Astrocyte (in vitro differentiated cells and primary cell): Measurements from ENCODE around the gene HOXC9. TPM values are rescaled to one million over a fixed set of nuclear protein-coding genes. Genes with fewer than 3 reads are reported as not detected.

Experiments used
- DNase-seq: peaks from one replicate; pipeline ENCODE4 v3.0.0-alpha.2; 2010; ENCODE audit warnings: low read depth
- FAIRE-seq: peaks from 2 replicates; lab custom pipeline; 2011; peaks lifted over from hg19 to GRCh38; lab: Jason Lieb, UNC
- H2AFZ ChIP-seq: 2 replicates; pipeline ENCODE4 v1.6.0; 2012; ENCODE audit warnings: low read depth, low read length, inconsistent platforms
- H3K27ac ChIP-seq: 2 replicates; pipeline ENCODE4 v1.5.1; 2011; ENCODE audit warnings: low read depth, low read length, inconsistent platforms
- H3K27me3 ChIP-seq: 2 replicates; pipeline ENCODE4 v1.6.0; 2011; ENCODE audit warnings: low read length, inconsistent platforms; ENCODE audit not compliant: insufficient read depth
- H3K36me3 ChIP-seq: 2 replicates; pipeline ENCODE4 v1.5.1; 2011; ENCODE audit warnings: low read length, inconsistent platforms; ENCODE audit not compliant: insufficient read depth
- H3K4me1 ChIP-seq: 2 replicates; pipeline ENCODE4 v1.5.1; 2011; ENCODE audit warnings: low read length, inconsistent platforms; ENCODE audit not compliant: insufficient read depth
- H3K4me2 ChIP-seq: 2 replicates; pipeline ENCODE4 v1.6.0; 2012; ENCODE audit warnings: low read length, inconsistent platforms
- H3K4me3 ChIP-seq: 2 replicates; pipeline ENCODE4 v1.5.1; 2011; ENCODE audit warnings: low read depth, mild to moderate bottlenecking, low read length, inconsistent platforms; ENCODE audit not compliant: insufficient read depth
- H3K79me2 ChIP-seq: 2 replicates; pipeline ENCODE4 v1.6.0; 2012; ENCODE audit warnings: mild to moderate bottlenecking, low read length, inconsistent platforms; ENCODE audit not compliant: insufficient read depth
- H3K9ac ChIP-seq: 2 replicates; pipeline ENCODE4 v1.6.0; 2012; ENCODE audit warnings: mild to moderate bottlenecking, low read length, inconsistent platforms
- H3K9me3 ChIP-seq: 2 replicates; pipeline ENCODE4 v1.5.1; 2012; ENCODE audit warnings: low read depth, mild to moderate bottlenecking, low read length, inconsistent platforms; ENCODE audit not compliant: insufficient read depth
- H4K20me1 ChIP-seq: 2 replicates; pipeline ENCODE4 v1.6.0; 2012; ENCODE audit warnings: low read length, inconsistent platforms; ENCODE audit not compliant: insufficient read depth
- H3K27ac Mint-ChIP-seq: one replicate; pipeline ENCODE4 v1.8.0; 2021; ENCODE audit warnings: mild to moderate bottlenecking, mixed read lengths; ENCODE audit not compliant: unreplicated experiment
- H3K27me3 Mint-ChIP-seq: one replicate; pipeline ENCODE4 v1.8.0; 2021; ENCODE audit warnings: low read depth, mixed read lengths; ENCODE audit not compliant: unreplicated experiment
- H3K36me3 Mint-ChIP-seq: one replicate; pipeline ENCODE4 v1.8.0; 2021; ENCODE audit warnings: low read depth, mixed read lengths; ENCODE audit not compliant: unreplicated experiment
- H3K4me1 Mint-ChIP-seq: one replicate; pipeline ENCODE4 v1.8.0; 2021; ENCODE audit warnings: low read depth, mixed read lengths; ENCODE audit not compliant: unreplicated experiment
- H3K4me3 Mint-ChIP-seq: one replicate; pipeline ENCODE4 v1.8.0; 2021; ENCODE audit warnings: mild to moderate bottlenecking, moderate library complexity, mixed read lengths; ENCODE audit not compliant: unreplicated experiment
- H3K9me3 Mint-ChIP-seq: one replicate; pipeline ENCODE4 v1.8.0; 2021; ENCODE audit warnings: mild to moderate bottlenecking, mixed read lengths; ENCODE audit not compliant: unreplicated experiment
- CTCF ChIP-seq: IDR thresholded peaks from 2 replicates; pipeline ENCODE4 v1.5.1; 2011; ENCODE audit warnings: low read depth, mild to moderate bottlenecking, inconsistent platforms, low read length, moderate library complexity; ENCODE audit not compliant: insufficient read depth
- EZH2 ChIP-seq: IDR thresholded peaks from 2 replicates; pipeline ENCODE4 v1.6.1; 2012; ENCODE audit warnings: mild to moderate bottlenecking, low read length, inconsistent platforms; ENCODE audit not compliant: insufficient read depth
- total RNA-seq: library from RNA; stranded (reverse); gene quantifications from 2 replicates; pipeline ENCODE4 v1.2.1, GENCODE V29; 2021

Gene HOXC9
- total RNA-seq, 1 donor from 2014 or later = not detected

GRCh38 chr12:53994009-53994263, 6.0 kb upstream of the HOXC9 start:
- H2AFZ ChIP-seq = no peak overlapping the region
- DNase-seq = no peak

GRCh38 chr12:53994264-53995001, 5.5 kb upstream of the HOXC9 start:
- DNase-seq (no peak), FAIRE-seq (no peak)
- no peak overlapping the region for H3K4me3 ChIP-seq
- H2AFZ ChIP-seq = no peak overlapping the region
- H3K36me3 ChIP-seq = no peaks in the 10 kb centered on the region
- Mint-ChIP-seq H3K4me3 (no peak overlapping the region), H3K9me3 (peaks cover 29% of the 10 kb centered on the region), H3K27ac (no peak overlapping the region), H3K27me3 (peaks cover 90% of the 10 kb centered on the region), H3K4me1 (no peaks in the 10 kb centered on the region), H3K36me3 (no peaks in the 10 kb centered on the region)
- no peak overlapping the region for H3K27ac ChIP-seq
- H3K9ac ChIP-seq = no peak overlapping the region
- no peaks in the 10 kb centered on the region for H3K79me2 ChIP-seq
- TF ChIP-seq EZH2 (peak; percentile 62), CTCF (no peak)
- peak overlapping the region; percentile 78 for H3K4me2 ChIP-seq
- H3K27me3 ChIP-seq = peaks cover 96% of the 10 kb centered on the region
- peaks cover 4% of the 10 kb centered on the region for H3K4me1 ChIP-seq
- no peaks in the 10 kb centered on the region for H4K20me1 ChIP-seq
- H3K9me3 ChIP-seq = peaks cover 10% of the 10 kb centered on the region

More at GRCh38 chr12:53994009-53994263, 6.0 kb upstream of the HOXC9 start:
- H3K79me2 ChIP-seq = no peaks in the 10 kb centered on the region
- H3K36me3 ChIP-seq = no peaks in the 10 kb centered on the region
- peak; percentile 72 for TF ChIP-seq EZH2
- no peak for TF ChIP-seq CTCF
- H3K4me1 Mint-ChIP-seq = no peaks in the 10 kb centered on the region
- peaks cover 10% of the 10 kb centered on the region for H3K9me3 ChIP-seq
- no peak overlapping the region for H3K4me3 ChIP-seq
- no peak for FAIRE-seq
- no peaks in the 10 kb centered on the region for H4K20me1 ChIP-seq
- H3K4me1 ChIP-seq = peaks cover 4% of the 10 kb centered on the region
- H3K4me2 ChIP-seq = no peak overlapping the region
- H3K4me3 Mint-ChIP-seq = no peak overlapping the region
- peaks cover 31% of the 10 kb centered on the region for H3K9me3 Mint-ChIP-seq
- no peak overlapping the region for H3K9ac ChIP-seq
- no peaks in the 10 kb centered on the region for H3K36me3 Mint-ChIP-seq
- H3K27ac Mint-ChIP-seq = no peak overlapping the region
- H3K27me3 ChIP-seq = peaks cover 96% of the 10 kb centered on the region
- no peak overlapping the region for H3K27ac ChIP-seq
- H3K27me3 Mint-ChIP-seq = peaks cover 90% of the 10 kb centered on the region

GRCh38 chr12:53995002-53995377, 5.0 kb upstream of the HOXC9 start:
- H3K27ac Mint-ChIP-seq = no peak overlapping the region

More at GRCh38 chr12:53995002-53995377, 5.0 kb upstream of the HOXC9 start:
- Histone ChIP-seq H3K4me3 (no peak overlapping the region), H3K27me3 (peaks cover 96% of the 10 kb centered on the region), H4K20me1 (no peaks in the 10 kb centered on the region), H3K27ac (no peak overlapping the region), H3K4me1 (peaks cover 4% of the 10 kb centered on the region), H3K79me2 (no peaks in the 10 kb centered on the region), H3K36me3 (no peaks in the 10 kb centered on the region), H3K9ac (no peak overlapping the region), H3K9me3 (peaks cover 10% of the 10 kb centered on the region), H2AFZ (no peak overlapping the region), H3K4me2 (peak overlapping the region; percentile 78)
- Mint-ChIP-seq H3K27me3 (peaks cover 88% of the 10 kb centered on the region), H3K36me3 (no peaks in the 10 kb centered on the region), H3K9me3 (peaks cover 28% of the 10 kb centered on the region), H3K4me3 (no peak overlapping the region), H3K4me1 (no peaks in the 10 kb centered on the region)
- DNase-seq = no peak
- FAIRE-seq = no peak
- TF ChIP-seq CTCF (no peak), EZH2 (peak; percentile 6)
